ENCODE data around the gene AP4S1. TPM values are rescaled to one million over a fixed set of nuclear protein-coding genes. Genes with fewer than 3 reads are reported as not detected.
"Not testable (repeated sequence)": the region's sequence is repeated elsewhere in the genome, so short reads cannot be mapped to it uniquely, and the experiment has no call there.

The AP4S1 gene
- total RNA-seq, 2 donors from 2014 or later = 8.6 to 13.7 TPM

- H3K27me3 ChIP-seq = no peaks in the 10 kb centered on the region
- H3K9me3 ChIP-seq = no peaks in the 10 kb centered on the region
- WGBS, 2 donors = 99 to 100% methylated on average over 3 of the region's 3 CpGs
- TF ChIP-seq POLR2A (IDR thresholded peaks at IDR 0.05) = no peak
- TF ChIP-seq, protein P1, sequence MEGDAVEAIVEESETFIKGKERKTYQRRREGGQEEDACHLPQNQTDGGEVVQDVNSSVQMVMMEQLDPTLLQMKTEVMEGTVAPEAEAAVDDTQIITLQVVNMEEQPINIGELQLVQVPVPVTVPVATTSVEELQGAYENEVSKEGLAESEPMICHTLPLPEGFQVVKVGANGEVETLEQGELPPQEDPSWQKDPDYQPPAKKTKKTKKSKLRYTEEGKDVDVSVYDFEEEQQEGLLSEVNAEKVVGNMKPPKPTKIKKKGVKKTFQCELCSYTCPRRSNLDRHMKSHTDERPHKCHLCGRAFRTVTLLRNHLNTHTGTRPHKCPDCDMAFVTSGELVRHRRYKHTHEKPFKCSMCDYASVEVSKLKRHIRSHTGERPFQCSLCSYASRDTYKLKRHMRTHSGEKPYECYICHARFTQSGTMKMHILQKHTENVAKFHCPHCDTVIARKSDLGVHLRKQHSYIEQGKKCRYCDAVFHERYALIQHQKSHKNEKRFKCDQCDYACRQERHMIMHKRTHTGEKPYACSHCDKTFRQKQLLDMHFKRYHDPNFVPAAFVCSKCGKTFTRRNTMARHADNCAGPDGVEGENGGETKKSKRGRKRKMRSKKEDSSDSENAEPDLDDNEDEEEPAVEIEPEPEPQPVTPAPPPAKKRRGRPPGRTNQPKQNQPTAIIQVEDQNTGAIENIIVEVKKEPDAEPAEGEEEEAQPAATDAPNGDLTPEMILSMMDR (IDR thresholded peaks at IDR 0.05) = no peak
- H3K4me3 ChIP-seq = no peak overlapping the region
- no peak overlapping the region for H3K27ac ChIP-seq
- no peaks in the 10 kb centered on the region for H3K36me3 ChIP-seq (replicated peaks in 1 of 2; ENCODE audit: insufficient read depth in 1 of 2, low read depth in 2 of 2)
- peaks cover 7% of the 10 kb centered on the region for H3K4me1 ChIP-seq
- DNase-seq (no peak), ATAC-seq (no peak)
- intact Hi-C loops (cut with DNase I) = no loop called here
Observed at GRCh38 chr14:31003284-31003683, 22.2 kb upstream of the AP4S1 start.

- ATAC-seq; H3K36me3 ChIP-seq (replicated peaks in 1 of 2; ENCODE audit: insufficient read depth in 1 of 2, low read depth in 2 of 2); H3K27me3 ChIP-seq; DNase-seq; H3K9me3 ChIP-seq; H3K27ac ChIP-seq; intact Hi-C loops (cut with DNase I); H3K4me3 ChIP-seq; H3K4me1 ChIP-seq: not testable (repeated sequence)
- 95 to 96% methylated on average over 6 of the region's 6 CpGs for WGBS, 2 donors
Observed at GRCh38 chr14:31004007-31004406, 21.4 kb upstream of the AP4S1 start.

DNA sequence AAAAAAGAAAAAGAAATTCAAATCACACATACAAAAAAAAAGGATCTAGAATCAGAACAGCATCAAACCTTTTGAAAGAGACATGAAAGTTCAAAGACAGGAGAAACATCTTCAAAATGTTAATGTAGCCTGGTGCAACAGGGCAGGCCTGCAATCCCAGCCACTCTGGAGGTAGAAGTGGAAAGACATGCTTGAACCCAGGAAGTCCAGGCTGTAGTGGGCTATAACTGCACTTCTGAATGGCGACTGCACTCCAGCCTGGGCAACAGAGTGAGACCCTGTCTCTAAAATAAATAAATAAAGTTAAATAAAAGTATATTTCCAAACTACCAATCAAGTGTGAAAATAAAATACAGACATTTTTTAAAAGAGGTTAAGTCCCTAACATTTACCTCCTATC lies 18.7 kb upstream of the AP4S1 start:
- H3K4me3 ChIP-seq = no peak overlapping the region
- H3K27ac ChIP-seq = no peak overlapping the region
- H3K36me3 ChIP-seq (replicated peaks in 1 of 2; ENCODE audit: insufficient read depth in 1 of 2, low read depth in 2 of 2) = no peaks in the 10 kb centered on the region
- ATAC-seq (no peak), DNase-seq (no peak)
- WGBS, 2 donors = 100% methylated on average over 1 of the region's 1 CpG
- TF ChIP-seq, protein P1 (IDR thresholded peaks at IDR 0.05) = no peak
- no peak for TF ChIP-seq POLR2A (IDR thresholded peaks at IDR 0.05)
- intact Hi-C loops (cut with DNase I) = no loop called here
- H3K4me1 ChIP-seq = no peaks in the 10 kb centered on the region
- no peaks in the 10 kb centered on the region for H3K27me3 ChIP-seq
- H3K9me3 ChIP-seq = no peaks in the 10 kb centered on the region

DNA sequence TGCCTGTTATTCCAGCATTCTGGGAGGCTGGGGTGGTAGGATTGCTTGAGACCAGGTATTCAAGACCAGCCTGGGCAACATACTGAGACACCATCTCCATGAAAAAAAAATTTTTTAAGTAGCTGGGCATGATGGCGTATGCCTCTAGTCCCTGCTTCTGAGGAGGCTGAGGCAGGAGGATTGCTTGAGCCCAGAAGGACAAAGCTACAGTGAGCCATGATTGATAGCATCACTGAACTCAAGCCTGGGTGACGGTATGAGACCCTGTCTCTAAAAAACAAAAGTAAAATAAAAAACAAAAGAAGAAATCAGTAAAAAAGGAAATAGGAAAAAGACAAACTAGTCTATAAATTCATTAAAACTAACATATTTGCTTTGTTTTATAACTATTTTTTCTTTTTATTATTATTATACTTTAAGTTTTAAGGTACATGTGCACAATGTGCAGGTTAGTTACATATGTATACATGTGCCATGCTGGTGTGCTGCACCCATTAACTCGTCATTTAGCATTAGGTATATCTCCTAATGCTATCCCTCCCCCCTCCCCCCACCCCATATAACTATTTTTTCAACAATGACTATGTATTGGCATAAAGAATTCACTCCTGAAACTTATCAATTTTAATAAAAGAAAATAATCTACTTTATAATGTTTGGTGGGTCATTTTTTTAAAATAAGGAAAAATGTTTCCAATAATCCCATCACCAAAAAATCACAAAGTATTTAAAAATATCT lies 15.4 kb upstream of the AP4S1 start:
- ATAC-seq (no peak), DNase-seq (no peak)
- intact Hi-C loops (cut with DNase I) = no loop called here
- Histone ChIP-seq H3K36me3 (replicated peaks in 1 of 2; ENCODE audit: insufficient read depth in 1 of 2, low read depth in 2 of 2) (no peaks in the 10 kb centered on the region), H3K27me3 (no peaks in the 10 kb centered on the region), H3K4me3 (no peak overlapping the region), H3K9me3 (no peaks in the 10 kb centered on the region), H3K27ac (no peak overlapping the region), H3K4me1 (no peaks in the 10 kb centered on the region)
- 92 to 98% methylated on average over 3 of the region's 3 CpGs for WGBS, 2 donors
- TF ChIP-seq, protein P1 (IDR thresholded peaks at IDR 0.05) = no peak
- TF ChIP-seq POLR2A (IDR thresholded peaks at IDR 0.05) = no peak

- ATAC-seq (no peak), DNase-seq (no peak)
- Histone ChIP-seq H3K4me3 (no peak overlapping the region), H3K9me3 (no peaks in the 10 kb centered on the region), H3K36me3 (replicated peaks in 1 of 2; ENCODE audit: insufficient read depth in 1 of 2, low read depth in 2 of 2) (no peaks in the 10 kb centered on the region), H3K27ac (no peak overlapping the region), H3K27me3 (no peaks in the 10 kb centered on the region), H3K4me1 (no peaks in the 10 kb centered on the region)
- intact Hi-C loops (cut with DNase I) = no loop called here
- WGBS, 2 donors = 72 to 74% methylated on average over 3 of the region's 3 CpGs
- no peak for TF ChIP-seq POLR2A (IDR thresholded peaks at IDR 0.05)
- TF ChIP-seq, protein P1 (IDR thresholded peaks at IDR 0.05) = no peak
Observed at GRCh38 chr14:31010935-31011334, 14.5 kb upstream of the AP4S1 start.
